Panc1 (cell line): ENCODE data around the gene FAM184B. TPM values are rescaled to one million over a fixed set of nuclear protein-coding genes. Genes with fewer than 3 reads are reported as not detected.

ENCODE experiments used
- total RNA-seq: library from RNA; stranded (reverse); gene quantifications from one replicate; pipeline ENCODE4 v1.2.1, GENCODE V29; 2021; ENCODE audit not compliant: unreplicated experiment

FAM184B gene
- total RNA-seq, 1 experiment from 2014 or later = 0.03 TPM

Other genes with a start within 250 kb of the FAM184B start
- 51.4 TPM for gene LAP3, start 204.4 kb downstream of the FAM184B start, total RNA-seq
- 32.1 TPM for gene MED28, start 167.0 kb downstream of the FAM184B start, total RNA-seq
- 28.6 TPM for gene DCAF16, start 29.1 kb upstream of the FAM184B start, total RNA-seq
- 31.0 TPM for gene NCAPG, start 29.4 kb upstream of the FAM184B start, total RNA-seq
- 17.5 TPM for gene LCORL, start 240.1 kb upstream of the FAM184B start, total RNA-seq